Lower leg skin (tissue), 4 donors: ENCODE data around the gene PNLIPRP1. TPM values are rescaled to one million over a fixed set of nuclear protein-coding genes. Genes with fewer than 3 reads are reported as not detected.

Experiments used
- DNase-seq, 2 donors: peaks; one replicate each; pipeline ENCODE4 v3.0.0-alpha.2; 2019; ENCODE audit warnings: low spot score in 2 of 2
- H3K4me3 ChIP-seq: fragments of 200-600 bp; sonication (generic); 2 replicates; pipeline ENCODE4 v1.5.1; 2017; ENCODE audit warnings: mild to moderate bottlenecking, low read depth; ENCODE audit not compliant: poor library complexity, severe bottlenecking
- POLR2A ChIP-seq, 2 donors: fragments of 450-650 bp; IDR thresholded peaks; one replicate each; pipeline ENCODE4 v1.6.1; 2016 to 2017; ENCODE audit warnings: antibody characterized with exemption in 2 of 2, mild to moderate bottlenecking in 1 of 2, moderate library complexity in 1 of 2
- WGBS, 2 donors: methylation state at CpG; one replicate each; pipeline ENCODE4 v1.1.5; 2018; 5-methylcytosine and 5-hydroxymethylcytosine counted together
- intact Hi-C: fragments of 100-400 bp; cut with DNase I; formaldehyde crosslinking; loops from one replicate; pipeline ENCODE4 v1.15.0; 2023; ENCODE audit warnings: low total_unique reads
- total RNA-seq, 4 donors: library from RNA; depleted of rRNA; stranded (reverse); fragments of >200 nt; gene quantifications; one replicate each; pipeline ENCODE4 v1.1.0, GENCODE V29; 2016
- TF ChIP-seq, protein P1 (sequence below), 3 donors: fragments of 450-650 bp; IDR thresholded peaks; one replicate each; pipeline ENCODE4 v1.5.1; 2016; ENCODE audit warnings: antibody characterized with exemption in 3 of 3, mild to moderate bottlenecking in 3 of 3, moderate library complexity in 2 of 3

The PNLIPRP1 gene
- total RNA-seq = not detected

DNA sequence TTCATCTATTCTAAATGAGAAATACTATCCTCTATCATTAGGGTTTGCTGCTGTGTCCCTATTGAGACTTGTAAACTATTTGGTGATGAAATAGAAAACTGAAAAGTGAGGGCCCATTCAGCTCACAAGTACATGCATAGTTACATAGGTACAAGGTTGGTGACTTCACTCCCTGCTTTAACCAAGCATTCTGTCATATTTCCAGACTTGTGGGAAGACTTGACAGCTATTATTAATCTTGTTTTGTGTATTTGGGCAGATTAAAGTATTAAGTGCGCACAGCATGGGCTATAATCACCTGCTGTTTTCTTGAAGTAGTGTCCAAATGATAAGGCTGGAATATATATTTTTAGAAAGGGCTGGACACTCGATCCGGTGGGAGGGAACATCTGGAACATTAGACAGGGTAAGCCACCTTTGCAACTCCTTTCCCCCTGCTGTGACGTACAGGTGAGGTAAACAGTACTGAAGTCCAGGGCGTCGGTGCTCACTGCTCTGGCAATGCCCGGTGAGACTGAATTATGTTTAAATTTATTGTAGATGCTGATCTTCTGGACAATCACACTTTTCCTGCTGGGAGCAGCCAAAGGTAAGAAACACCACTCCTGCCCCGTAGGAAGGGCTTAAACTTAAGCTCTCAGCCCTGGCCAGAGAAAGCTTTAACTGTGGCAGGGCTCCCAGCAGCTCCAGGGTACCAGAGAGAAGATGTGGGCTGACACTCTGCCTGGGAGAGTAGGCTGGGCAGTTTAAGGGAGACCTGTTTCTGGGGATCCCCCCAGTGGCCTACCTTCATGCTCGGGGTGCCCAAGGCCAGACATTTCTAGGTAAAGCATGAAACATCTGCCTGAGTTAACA is at the start of gene PNLIPRP1:
TSS of gene PNLIPRP1 (plus strand) at position 370 of the 855 bp plus-strand sequence. CDS start at position 541, 171 bp downstream.
- no peak for DNase-seq
- TF ChIP-seq POLR2A (IDR thresholded peaks at IDR 0.05) = no peak
- TF ChIP-seq, protein P1, sequence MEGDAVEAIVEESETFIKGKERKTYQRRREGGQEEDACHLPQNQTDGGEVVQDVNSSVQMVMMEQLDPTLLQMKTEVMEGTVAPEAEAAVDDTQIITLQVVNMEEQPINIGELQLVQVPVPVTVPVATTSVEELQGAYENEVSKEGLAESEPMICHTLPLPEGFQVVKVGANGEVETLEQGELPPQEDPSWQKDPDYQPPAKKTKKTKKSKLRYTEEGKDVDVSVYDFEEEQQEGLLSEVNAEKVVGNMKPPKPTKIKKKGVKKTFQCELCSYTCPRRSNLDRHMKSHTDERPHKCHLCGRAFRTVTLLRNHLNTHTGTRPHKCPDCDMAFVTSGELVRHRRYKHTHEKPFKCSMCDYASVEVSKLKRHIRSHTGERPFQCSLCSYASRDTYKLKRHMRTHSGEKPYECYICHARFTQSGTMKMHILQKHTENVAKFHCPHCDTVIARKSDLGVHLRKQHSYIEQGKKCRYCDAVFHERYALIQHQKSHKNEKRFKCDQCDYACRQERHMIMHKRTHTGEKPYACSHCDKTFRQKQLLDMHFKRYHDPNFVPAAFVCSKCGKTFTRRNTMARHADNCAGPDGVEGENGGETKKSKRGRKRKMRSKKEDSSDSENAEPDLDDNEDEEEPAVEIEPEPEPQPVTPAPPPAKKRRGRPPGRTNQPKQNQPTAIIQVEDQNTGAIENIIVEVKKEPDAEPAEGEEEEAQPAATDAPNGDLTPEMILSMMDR (IDR thresholded peaks at IDR 0.05) = no peak
- intact Hi-C loops = no loop called here
- no peak within 1 kb of the TSS for H3K4me3 ChIP-seq
- 79 to 83% methylated on average over 9 of the region's 9 CpGs for WGBS, 2 donors

GRCh38 chr10:116542007-116542677 is 48.6 kb upstream of the PNLIPRP1 start:
- intact Hi-C loops = no loop called here
- no peak for DNase-seq

DNA sequence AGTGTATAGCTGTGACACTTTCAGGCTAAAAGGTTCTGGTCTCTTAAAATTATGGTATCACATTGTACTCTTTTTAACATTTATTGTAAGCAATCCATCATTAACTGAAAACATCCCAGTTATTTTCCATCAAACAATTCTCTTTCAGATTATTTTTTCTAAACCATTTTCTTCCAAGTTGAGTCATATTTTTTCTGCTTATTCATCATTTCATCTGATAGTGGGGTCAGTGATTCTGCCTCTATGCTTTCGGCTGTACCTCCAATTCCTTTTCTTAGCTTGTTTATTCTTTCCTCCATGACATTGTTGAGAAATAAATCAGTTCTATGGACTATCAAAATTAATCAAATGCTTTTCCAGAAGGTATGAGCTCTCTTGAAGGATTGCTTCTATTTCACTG is 45.6 kb upstream of the PNLIPRP1 start:
- 80 to 88% methylated on average over 1 of the region's 1 CpG for WGBS, 2 donors
- intact Hi-C loops = no loop called here
- H3K4me3 ChIP-seq = no peak overlapping the region
- DNase-seq = no peak
- TF ChIP-seq, protein P1 (IDR thresholded peaks at IDR 0.05) = no peak
- no peak for TF ChIP-seq POLR2A (IDR thresholded peaks at IDR 0.05)

More at GRCh38 chr10:116542007-116542677, 48.6 kb upstream of the PNLIPRP1 start:
- H3K4me3 ChIP-seq = no peak overlapping the region
- TF ChIP-seq, protein P1 (IDR thresholded peaks at IDR 0.05) = no peak
- no peak for TF ChIP-seq POLR2A (IDR thresholded peaks at IDR 0.05)

- no peak within 1 kb of the TSS for H3K4me3 ChIP-seq
- no peak for TF ChIP-seq POLR2A (IDR thresholded peaks at IDR 0.05)
- TF ChIP-seq, protein P1 (IDR thresholded peaks at IDR 0.05) = no peak
- 85% methylated on average over 8 of the region's 8 CpGs for WGBS, 2 donors
- intact Hi-C loops = no loop called here
- DNase-seq = no peak
Measured at GRCh38 chr10:116545756-116546155, 45.0 kb upstream of the PNLIPRP1 start, which contains the start of gene PNLIP. PNLIP (plus strand) TSS chr10:116545931; CDS start chr10:116546093, 162 bp downstream.

GRCh38 chr10:116548301-116548700 is 42.5 kb upstream of the PNLIPRP1 start:
- no peak overlapping the region for H3K4me3 ChIP-seq
- TF ChIP-seq POLR2A (IDR thresholded peaks at IDR 0.05) = no peak
- TF ChIP-seq, protein P1 (IDR thresholded peaks at IDR 0.05) = no peak
- intact Hi-C loops = no loop called here
- no peak for DNase-seq
- 85% methylated on average over 5 of the region's 5 CpGs for WGBS, 2 donors
